ENCODE data around the gene DLEC1.
"Not testable (repeated sequence)": the region's sequence is repeated elsewhere in the genome, so short reads cannot be mapped to it uniquely, and the experiment has no call there.

DNA sequence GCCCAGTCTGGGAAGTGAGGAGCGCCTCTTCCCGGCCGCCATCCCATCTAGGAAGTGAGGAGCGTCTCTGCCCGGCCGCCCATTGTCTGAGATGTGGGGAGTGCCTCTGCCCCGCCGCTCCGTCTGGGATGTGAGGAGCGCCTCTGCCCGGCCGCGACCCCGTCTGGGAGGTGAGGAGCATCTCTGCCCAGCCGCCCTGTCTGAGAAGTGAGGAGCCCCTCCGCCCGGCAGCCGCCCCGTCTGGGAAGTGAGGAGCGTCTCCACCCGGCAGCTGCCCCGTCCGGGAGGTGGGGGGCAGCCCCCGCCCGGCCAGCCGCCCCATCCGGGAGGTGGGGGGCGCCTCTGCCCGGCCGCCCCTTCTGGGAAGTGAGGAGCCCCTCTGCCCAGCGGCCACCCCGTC lies 14.3 kb downstream of the DLEC1 start:
- TF ChIP-seq RCOR1 (IDR thresholded peaks at IDR 0.05; ENCODE audit: low read depth, low read length); ZFP36 (IDR thresholded peaks at IDR 0.05; ENCODE audit: borderline replicate concordance, partially characterized antibody); CHD2 (IDR thresholded peaks at IDR 0.05; ENCODE audit: low read length, partially characterized antibody); REST (IDR thresholded peaks at IDR 0.05); CEBPB (IDR thresholded peaks at IDR 0.05); SMC3 (IDR thresholded peaks at IDR 0.05); EP300 (IDR thresholded peaks at IDR 0.05); TFCP2L1 (CRISPR knock-in tag; IDR thresholded peaks at IDR 0.05): not testable (repeated sequence)
- TF ChIP-seq, protein P1, sequence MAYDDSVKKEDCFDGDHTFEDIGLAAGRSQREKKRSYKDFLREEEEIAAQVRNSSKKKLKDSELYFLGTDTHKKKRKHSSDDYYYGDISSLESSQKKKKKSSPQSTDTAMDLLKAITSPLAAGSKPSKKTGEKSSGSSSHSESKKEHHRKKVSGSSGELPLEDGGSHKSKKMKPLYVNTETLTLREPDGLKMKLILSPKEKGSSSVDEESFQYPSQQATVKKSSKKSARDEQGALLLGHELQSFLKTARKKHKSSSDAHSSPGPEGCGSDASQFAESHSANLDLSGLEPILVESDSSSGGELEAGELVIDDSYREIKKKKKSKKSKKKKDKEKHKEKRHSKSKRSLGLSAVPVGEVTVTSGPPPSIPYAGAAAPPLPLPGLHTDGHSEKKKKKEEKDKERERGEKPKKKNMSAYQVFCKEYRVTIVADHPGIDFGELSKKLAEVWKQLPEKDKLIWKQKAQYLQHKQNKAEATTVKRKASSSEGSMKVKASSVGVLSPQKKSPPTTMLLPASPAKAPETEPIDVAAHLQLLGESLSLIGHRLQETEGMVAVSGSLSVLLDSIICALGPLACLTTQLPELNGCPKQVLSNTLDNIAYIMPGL (CRISPR knock-in tag; IDR thresholded peaks at IDR 0.05; ENCODE audit: borderline replicate concordance): not testable (repeated sequence)
- TF ChIP-seq, protein P2, sequence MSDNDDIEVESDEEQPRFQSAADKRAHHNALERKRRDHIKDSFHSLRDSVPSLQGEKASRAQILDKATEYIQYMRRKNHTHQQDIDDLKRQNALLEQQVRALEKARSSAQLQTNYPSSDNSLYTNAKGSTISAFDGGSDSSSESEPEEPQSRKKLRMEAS (IDR thresholded peaks at IDR 0.05): not testable (repeated sequence)
- TF ChIP-seq, protein P3, sequence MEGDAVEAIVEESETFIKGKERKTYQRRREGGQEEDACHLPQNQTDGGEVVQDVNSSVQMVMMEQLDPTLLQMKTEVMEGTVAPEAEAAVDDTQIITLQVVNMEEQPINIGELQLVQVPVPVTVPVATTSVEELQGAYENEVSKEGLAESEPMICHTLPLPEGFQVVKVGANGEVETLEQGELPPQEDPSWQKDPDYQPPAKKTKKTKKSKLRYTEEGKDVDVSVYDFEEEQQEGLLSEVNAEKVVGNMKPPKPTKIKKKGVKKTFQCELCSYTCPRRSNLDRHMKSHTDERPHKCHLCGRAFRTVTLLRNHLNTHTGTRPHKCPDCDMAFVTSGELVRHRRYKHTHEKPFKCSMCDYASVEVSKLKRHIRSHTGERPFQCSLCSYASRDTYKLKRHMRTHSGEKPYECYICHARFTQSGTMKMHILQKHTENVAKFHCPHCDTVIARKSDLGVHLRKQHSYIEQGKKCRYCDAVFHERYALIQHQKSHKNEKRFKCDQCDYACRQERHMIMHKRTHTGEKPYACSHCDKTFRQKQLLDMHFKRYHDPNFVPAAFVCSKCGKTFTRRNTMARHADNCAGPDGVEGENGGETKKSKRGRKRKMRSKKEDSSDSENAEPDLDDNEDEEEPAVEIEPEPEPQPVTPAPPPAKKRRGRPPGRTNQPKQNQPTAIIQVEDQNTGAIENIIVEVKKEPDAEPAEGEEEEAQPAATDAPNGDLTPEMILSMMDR (IDR thresholded peaks at IDR 0.05): not testable (repeated sequence)

Data from A549 (cell line).